Hepatocyte (in vitro differentiated cells): ENCODE measurements around the gene OPCML. TPM values are rescaled to one million over a fixed set of nuclear protein-coding genes. Genes with fewer than 3 reads are reported as not detected.

Source experiments
- DNase-seq: peaks from one replicate; pipeline ENCODE4 v3.0.0-alpha.2; 2016; ENCODE audit warnings: low spot score
- H2AFZ ChIP-seq: fragments of 200-600 bp; sonication (generic); 2 replicates; pipeline ENCODE4 v1.6.0; 2016; ENCODE audit warnings: antibody characterized with exemption, mild to moderate bottlenecking
- H3K27ac ChIP-seq: fragments of 200-600 bp; sonication (generic); 2 replicates; pipeline ENCODE4 v1.5.1; 2016; ENCODE audit warnings: mild to moderate bottlenecking
- H3K27me3 ChIP-seq: fragments of 200-600 bp; sonication (generic); 2 replicates; pipeline ENCODE4 v1.6.1; 2016
- H3K36me3 ChIP-seq: fragments of 200-600 bp; sonication (generic); replicated peaks from 2 replicates; pipeline ENCODE4 v1.5.1; 2016; ENCODE audit warnings: low read depth; ENCODE audit not compliant: insufficient read depth
- H3K4me1 ChIP-seq: fragments of 200-600 bp; sonication (generic); 2 replicates; pipeline ENCODE4 v1.5.1; 2016; ENCODE audit warnings: mild to moderate bottlenecking, moderate library complexity; ENCODE audit not compliant: insufficient read depth
- H3K4me2 ChIP-seq: fragments of 200-600 bp; sonication (generic); 2 replicates; pipeline ENCODE4 v1.6.0; 2016
- H3K4me3 ChIP-seq: fragments of 200-600 bp; sonication (generic); 2 replicates; pipeline ENCODE4 v1.5.1; 2016; ENCODE audit warnings: mild to moderate bottlenecking
- H3K79me2 ChIP-seq: fragments of 200-600 bp; sonication (generic); 2 replicates; pipeline ENCODE4 v1.6.0; 2017; ENCODE audit warnings: mild to moderate bottlenecking
- H3K9me2 ChIP-seq: fragments of 200-600 bp; sonication (generic); replicated peaks from 2 replicates; pipeline ENCODE4 v1.6.0; 2017; ENCODE audit warnings: mild to moderate bottlenecking; ENCODE audit not compliant: insufficient read depth
- H3K9me3 ChIP-seq: fragments of 200-600 bp; sonication (generic); 2 replicates; pipeline ENCODE4 v1.5.1; 2016; ENCODE audit warnings: low read depth, mild to moderate bottlenecking
- H4K20me1 ChIP-seq: fragments of 200-600 bp; sonication (generic); 2 replicates; pipeline ENCODE4 v1.6.0; 2016; ENCODE audit warnings: mild to moderate bottlenecking; ENCODE audit not compliant: insufficient read depth, poor library complexity, severe bottlenecking
- CTCF ChIP-seq: fragments of 200-600 bp; sonication (generic); IDR thresholded peaks from 2 replicates; pipeline ENCODE4 v1.5.1; 2016; ENCODE audit warnings: antibody characterized with exemption, mild to moderate bottlenecking; ENCODE audit not compliant: poor library complexity
- EZH2 ChIP-seq: fragments of 200-600 bp; sonication (generic); IDR thresholded peaks from 2 replicates; pipeline ENCODE4 v1.6.1; 2016; ENCODE audit warnings: antibody characterized with exemption, mild to moderate bottlenecking, borderline replicate concordance
- EZH2phosphoT487 ChIP-seq: fragments of 200-600 bp; sonication (generic); IDR thresholded peaks from one replicate; pipeline ENCODE4 v1.6.1; 2018; ENCODE audit warnings: antibody characterized with exemption, mild to moderate bottlenecking, low read depth, moderate library complexity; ENCODE audit not compliant: unreplicated experiment, severe bottlenecking
- WGBS: methylation state at CpG from one replicate; pipeline ENCODE4 v1.1.6; 2016; ENCODE audit warnings: low lambda C conversion rate; ENCODE audit errors: missing lambda C conversion rate; 5-methylcytosine and 5-hydroxymethylcytosine counted together
- polyA plus RNA-seq: library from polyadenylated mRNA; unstranded; fragments of >200 nt; fragmentation: Nextera tagmentation; extraction: Ambion mirVana; gene quantifications from 2 replicates; pipeline ENCODE4 v1.2.1, GENCODE V29; 2016
- total RNA-seq: library from RNA; depleted of rRNA; stranded (reverse); fragments of >200 nt; gene quantifications from 2 replicates; pipeline ENCODE4 v1.2.3, GENCODE V29; 2014

The OPCML gene
- total and polyA plus RNA-seq, 2 experiments from 2014 or later = 0.37 to 0.98 TPM

- TF ChIP-seq EZH2 = no peak
- TF ChIP-seq EZH2phosphoT487 = no peak
- TF ChIP-seq CTCF = no peak
- H4K20me1 ChIP-seq = no peaks in the 10 kb centered on the region
- H3K4me1 ChIP-seq = no peaks in the 10 kb centered on the region
- DNase-seq = no peak
- no peak overlapping the region for H2AFZ ChIP-seq
- H3K36me3 ChIP-seq = no peaks in the 10 kb centered on the region
- H3K4me3 ChIP-seq = no peak overlapping the region
- H3K4me2 ChIP-seq = no peak overlapping the region
- 88% methylated on average over 6 of the region's 6 CpGs for WGBS
- no peaks in the 10 kb centered on the region for H3K9me3 ChIP-seq
- H3K27ac ChIP-seq = no peak overlapping the region
- H3K9me2 ChIP-seq = no peaks in the 10 kb centered on the region
- H3K27me3 ChIP-seq = no peaks in the 10 kb centered on the region
- H3K79me2 ChIP-seq = no peaks in the 10 kb centered on the region
Measured at GRCh38 chr11:132782102-132782501, 750.2 kb downstream of the OPCML start.

- no peaks in the 10 kb centered on the region for H4K20me1 ChIP-seq
- no peaks in the 10 kb centered on the region for H3K36me3 ChIP-seq
- H3K79me2 ChIP-seq = no peaks in the 10 kb centered on the region
- TF ChIP-seq CTCF = no peak
- TF ChIP-seq EZH2phosphoT487 = no peak
- TF ChIP-seq EZH2 = no peak
- no peak for DNase-seq
- no peak overlapping the region for H3K27ac ChIP-seq
- 66% methylated on average over 5 of the region's 5 CpGs for WGBS
- no peak overlapping the region for H2AFZ ChIP-seq
- H3K9me2 ChIP-seq = no peaks in the 10 kb centered on the region
- H3K4me3 ChIP-seq = no peak overlapping the region
- no peaks in the 10 kb centered on the region for H3K9me3 ChIP-seq
- H3K4me1 ChIP-seq = no peaks in the 10 kb centered on the region
- H3K27me3 ChIP-seq = no peaks in the 10 kb centered on the region
- no peak overlapping the region for H3K4me2 ChIP-seq
Measured at GRCh38 chr11:132780046-132780445, 752.3 kb downstream of the OPCML start.

DNA sequence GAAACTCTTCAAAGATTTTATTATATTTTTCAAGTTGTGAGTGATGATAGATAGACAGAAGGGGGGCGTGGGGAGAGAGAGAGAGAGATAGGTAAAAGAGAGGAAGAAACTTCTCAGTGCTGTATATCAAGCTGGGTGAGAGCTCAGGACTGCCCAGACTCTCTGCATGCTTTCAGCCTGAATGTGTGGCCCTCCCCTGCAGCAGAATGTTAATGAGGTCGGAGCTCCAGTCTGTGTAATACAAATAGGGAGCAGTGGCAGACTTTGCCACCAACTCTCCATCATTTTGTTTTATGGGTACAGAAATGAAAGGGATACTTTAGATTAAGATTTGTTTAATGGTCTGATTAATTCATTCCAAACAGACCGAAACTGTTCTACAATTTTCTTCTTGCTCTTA, 752.8 kb downstream of the OPCML start:
- Histone ChIP-seq H3K4me1 (no peaks in the 10 kb centered on the region), H3K4me3 (no peak overlapping the region), H4K20me1 (no peaks in the 10 kb centered on the region), H3K79me2 (no peaks in the 10 kb centered on the region), H3K4me2 (no peak overlapping the region), H3K9me2 (no peaks in the 10 kb centered on the region), H2AFZ (no peak overlapping the region), H3K27me3 (no peaks in the 10 kb centered on the region), H3K27ac (no peak overlapping the region), H3K9me3 (no peaks in the 10 kb centered on the region), H3K36me3 (no peaks in the 10 kb centered on the region)
- 36% methylated on average over 3 of the region's 3 CpGs for WGBS
- no peak for DNase-seq
- no peak for TF ChIP-seq EZH2
- TF ChIP-seq EZH2phosphoT487 = no peak
- no peak for TF ChIP-seq CTCF
